ENCODE measurements around the gene GIMAP6. TPM values are rescaled to one million over a fixed set of nuclear protein-coding genes. Genes with fewer than 3 reads are reported as not detected.
"Not testable (repeated sequence)": the region's sequence is repeated elsewhere in the genome, so short reads cannot be mapped to it uniquely, and the experiment has no call there.

GIMAP6 gene
- total RNA-seq, 1 donor from 2014 or later: 0.35 TPM

DNA sequence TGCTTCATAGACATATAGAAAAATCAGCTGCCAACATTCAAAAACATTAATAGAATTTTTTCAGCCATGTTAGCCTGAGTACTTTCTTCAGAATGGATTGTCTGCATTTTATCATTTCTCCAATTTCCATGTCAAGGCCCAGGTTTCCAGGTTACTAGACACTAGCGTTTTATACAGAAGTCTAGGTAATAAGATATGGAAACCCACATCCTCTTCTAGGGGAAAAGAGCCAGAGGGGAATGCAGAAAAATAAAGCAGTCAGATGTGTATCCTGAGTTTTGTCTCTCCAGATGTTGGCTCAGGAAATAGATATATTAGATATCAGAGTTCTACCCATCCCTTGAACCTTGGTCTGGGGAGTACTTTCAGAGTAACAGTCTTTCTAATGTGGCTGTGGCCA lies 44.6 kb downstream of the GIMAP6 start:
- Mint-ChIP-seq H3K27me3 (peaks cover 4% of the 10 kb centered on the region), H3K4me3 (no peak overlapping the region), H3K4me1 (no peaks in the 10 kb centered on the region), H3K27ac (no peak overlapping the region), H3K9me3 (peaks cover 13% of the 10 kb centered on the region), H3K36me3 (ENCODE audit: low read depth) (no peaks in the 10 kb centered on the region)
- TF ChIP-seq, protein P1, sequence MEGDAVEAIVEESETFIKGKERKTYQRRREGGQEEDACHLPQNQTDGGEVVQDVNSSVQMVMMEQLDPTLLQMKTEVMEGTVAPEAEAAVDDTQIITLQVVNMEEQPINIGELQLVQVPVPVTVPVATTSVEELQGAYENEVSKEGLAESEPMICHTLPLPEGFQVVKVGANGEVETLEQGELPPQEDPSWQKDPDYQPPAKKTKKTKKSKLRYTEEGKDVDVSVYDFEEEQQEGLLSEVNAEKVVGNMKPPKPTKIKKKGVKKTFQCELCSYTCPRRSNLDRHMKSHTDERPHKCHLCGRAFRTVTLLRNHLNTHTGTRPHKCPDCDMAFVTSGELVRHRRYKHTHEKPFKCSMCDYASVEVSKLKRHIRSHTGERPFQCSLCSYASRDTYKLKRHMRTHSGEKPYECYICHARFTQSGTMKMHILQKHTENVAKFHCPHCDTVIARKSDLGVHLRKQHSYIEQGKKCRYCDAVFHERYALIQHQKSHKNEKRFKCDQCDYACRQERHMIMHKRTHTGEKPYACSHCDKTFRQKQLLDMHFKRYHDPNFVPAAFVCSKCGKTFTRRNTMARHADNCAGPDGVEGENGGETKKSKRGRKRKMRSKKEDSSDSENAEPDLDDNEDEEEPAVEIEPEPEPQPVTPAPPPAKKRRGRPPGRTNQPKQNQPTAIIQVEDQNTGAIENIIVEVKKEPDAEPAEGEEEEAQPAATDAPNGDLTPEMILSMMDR (IDR thresholded peaks at IDR 0.05): no peak
- ATAC-seq (ENCODE audit: low read depth): no peak
- ChIA-PET POLR2A (no interaction called here), CTCF (no interaction called here)
- intact Hi-C loops (cut with micrococcal nuclease): no loop called here
- DNase-seq: no peak

DNA sequence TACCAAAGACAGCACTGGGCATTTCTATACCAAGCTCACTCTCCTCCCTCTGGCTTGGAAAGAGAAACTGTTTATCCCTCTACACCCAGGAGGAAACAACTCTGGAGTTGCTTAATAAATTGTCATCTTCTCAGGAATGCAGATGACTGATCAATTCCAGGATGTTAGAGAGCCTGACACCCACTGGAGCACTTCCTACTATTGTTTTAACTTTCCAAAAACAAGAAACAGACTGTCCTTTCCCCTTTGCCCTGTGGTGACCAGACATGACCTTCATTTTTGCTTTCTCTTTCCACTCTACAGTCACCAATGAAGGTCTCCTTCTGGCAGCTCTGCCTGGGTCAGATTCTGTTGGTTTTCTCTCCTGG lies 45.4 kb downstream of the GIMAP6 start:
- POLR2A ChIA-PET: no interaction called here
- CTCF ChIA-PET: no interaction called here
- DNase-seq (no peak), ATAC-seq (ENCODE audit: low read depth) (no peak)
- no peak overlapping the region for H3K27ac Mint-ChIP-seq
- TF ChIP-seq, protein P1 (IDR thresholded peaks at IDR 0.05): no peak
- H3K4me3 Mint-ChIP-seq: no peak overlapping the region
- intact Hi-C loops (cut with micrococcal nuclease): no loop called here
- H3K27me3 Mint-ChIP-seq: peaks cover 7% of the 10 kb centered on the region
- peaks cover 5% of the 10 kb centered on the region for H3K9me3 Mint-ChIP-seq
- H3K4me1 Mint-ChIP-seq: no peaks in the 10 kb centered on the region
- no peaks in the 10 kb centered on the region for H3K36me3 Mint-ChIP-seq (ENCODE audit: low read depth)

DNA sequence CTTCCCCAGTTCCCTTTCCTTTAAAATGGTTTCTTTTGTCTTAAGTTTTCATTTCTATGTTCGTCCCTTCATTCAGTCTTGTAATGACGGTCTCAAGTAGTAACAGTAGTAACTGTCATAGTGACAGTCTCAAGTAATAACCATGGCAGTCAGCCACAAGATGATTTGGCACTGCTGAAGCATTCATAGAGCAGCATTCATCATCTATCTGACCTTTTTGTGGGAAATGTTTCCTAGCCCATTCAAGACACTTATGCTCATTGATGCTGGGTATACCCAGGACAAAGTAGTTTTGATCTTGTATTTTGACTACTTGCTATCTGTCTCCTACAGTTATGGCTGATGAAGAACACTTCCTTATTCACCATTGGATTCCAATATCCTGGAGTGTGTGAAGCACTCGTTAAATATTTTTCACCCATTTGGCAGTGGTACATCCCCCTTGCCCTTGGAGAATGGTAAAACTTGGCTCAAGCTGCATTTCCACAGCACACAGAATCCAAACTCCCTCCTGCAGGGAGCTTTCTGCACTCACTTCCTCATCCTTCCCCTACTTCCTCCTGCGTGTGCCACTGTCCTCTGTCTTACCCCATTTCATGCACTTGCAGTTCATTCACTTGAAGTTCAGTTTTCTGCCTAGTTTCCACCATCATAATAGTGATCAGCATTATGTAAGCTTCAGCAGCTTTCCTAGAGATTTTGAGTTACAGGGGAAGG lies 46.0 kb downstream of the GIMAP6 start:
- no peak for ATAC-seq (ENCODE audit: low read depth)
- Mint-ChIP-seq H3K27ac (no peak overlapping the region), H3K9me3 (peaks cover 3% of the 10 kb centered on the region), H3K4me1 (no peaks in the 10 kb centered on the region), H3K27me3 (peaks cover 8% of the 10 kb centered on the region), H3K4me3 (no peak overlapping the region), H3K36me3 (ENCODE audit: low read depth) (no peaks in the 10 kb centered on the region)
- ChIA-PET CTCF (no interaction called here), POLR2A (no interaction called here)
- TF ChIP-seq, protein P1 (IDR thresholded peaks at IDR 0.05): no peak
- intact Hi-C loops (cut with micrococcal nuclease): no loop called here
- no peak for DNase-seq

DNA sequence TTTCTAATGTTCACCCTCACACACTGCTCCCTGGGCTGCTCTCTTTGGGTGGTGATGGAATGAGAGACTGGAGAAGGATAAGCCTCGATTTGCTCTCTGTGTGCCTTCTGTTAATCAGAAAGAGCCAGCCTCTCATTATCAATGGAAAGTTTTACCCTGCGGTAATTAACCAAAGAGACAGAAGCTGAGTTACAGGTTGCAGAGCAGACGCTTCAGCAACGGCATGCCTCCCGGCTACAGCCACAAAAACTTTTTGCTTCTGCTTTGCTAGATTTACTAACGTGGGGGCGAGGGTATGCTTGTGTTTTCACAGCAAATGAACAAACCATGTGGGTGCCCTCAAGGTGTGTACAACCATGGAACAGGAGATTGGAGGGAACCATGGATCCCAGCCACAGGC lies 47.0 kb downstream of the GIMAP6 start:
- intact Hi-C loops (cut with micrococcal nuclease): no loop called here
- Mint-ChIP-seq H3K27ac (no peak overlapping the region), H3K4me1 (no peaks in the 10 kb centered on the region), H3K36me3 (ENCODE audit: low read depth) (no peaks in the 10 kb centered on the region), H3K27me3 (peaks cover 13% of the 10 kb centered on the region), H3K9me3 (peaks cover 6% of the 10 kb centered on the region), H3K4me3 (no peak overlapping the region)
- POLR2A ChIA-PET: no interaction called here
- TF ChIP-seq, protein P1 (IDR thresholded peaks at IDR 0.05): no peak
- no peak for ATAC-seq (ENCODE audit: low read depth)
- DNase-seq: no peak
- CTCF ChIA-PET: no interaction called here

DNA sequence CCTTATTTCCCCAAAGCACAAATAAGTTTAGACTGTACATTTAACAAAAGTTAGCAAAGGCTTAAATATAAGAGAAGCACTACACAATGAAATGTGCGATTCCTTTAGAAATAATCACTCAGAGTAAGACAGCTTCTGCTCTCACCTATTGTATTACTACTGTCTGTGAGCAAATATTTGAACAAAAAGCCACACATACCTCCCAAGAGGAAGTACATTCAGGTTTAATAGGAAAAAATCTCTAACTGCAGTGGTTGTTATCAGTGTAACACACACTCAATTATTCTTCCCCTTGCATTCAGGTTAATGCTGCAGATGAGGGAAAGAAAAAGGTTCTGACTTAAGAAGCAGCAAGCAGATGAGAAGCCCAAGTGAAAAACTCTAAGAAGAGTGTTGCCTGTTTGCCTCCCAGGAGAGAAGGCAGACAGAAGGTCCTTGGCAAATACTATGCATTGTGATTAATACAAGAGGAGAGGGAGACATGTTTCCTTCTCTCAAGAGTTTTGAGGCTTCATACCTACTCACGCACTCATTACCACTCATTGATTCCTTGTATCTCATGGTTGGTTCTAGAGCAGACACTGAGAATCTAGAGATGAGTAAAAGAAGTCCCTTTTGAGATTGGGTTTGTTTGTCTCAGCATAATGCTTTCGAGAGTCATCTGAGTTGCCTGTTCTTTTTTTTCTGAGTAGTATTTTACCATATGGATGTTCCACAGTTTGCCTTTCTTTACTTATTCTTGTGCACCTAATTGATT lies 51.4 kb downstream of the GIMAP6 start:
- H3K4me3 Mint-ChIP-seq: no peak overlapping the region
- ChIA-PET POLR2A (no interaction called here), CTCF (no interaction called here)
- H3K27ac Mint-ChIP-seq: no peak overlapping the region
- ATAC-seq (ENCODE audit: low read depth) (no peak), DNase-seq (no peak)
- H3K9me3 Mint-ChIP-seq: peaks cover 8% of the 10 kb centered on the region
- H3K4me1 Mint-ChIP-seq: no peaks in the 10 kb centered on the region
- intact Hi-C loops (cut with micrococcal nuclease): no loop called here
- H3K36me3 Mint-ChIP-seq (ENCODE audit: low read depth): no peaks in the 10 kb centered on the region
- TF ChIP-seq, protein P1 (IDR thresholded peaks at IDR 0.05): no peak
- peaks cover 15% of the 10 kb centered on the region for H3K27me3 Mint-ChIP-seq

DNA sequence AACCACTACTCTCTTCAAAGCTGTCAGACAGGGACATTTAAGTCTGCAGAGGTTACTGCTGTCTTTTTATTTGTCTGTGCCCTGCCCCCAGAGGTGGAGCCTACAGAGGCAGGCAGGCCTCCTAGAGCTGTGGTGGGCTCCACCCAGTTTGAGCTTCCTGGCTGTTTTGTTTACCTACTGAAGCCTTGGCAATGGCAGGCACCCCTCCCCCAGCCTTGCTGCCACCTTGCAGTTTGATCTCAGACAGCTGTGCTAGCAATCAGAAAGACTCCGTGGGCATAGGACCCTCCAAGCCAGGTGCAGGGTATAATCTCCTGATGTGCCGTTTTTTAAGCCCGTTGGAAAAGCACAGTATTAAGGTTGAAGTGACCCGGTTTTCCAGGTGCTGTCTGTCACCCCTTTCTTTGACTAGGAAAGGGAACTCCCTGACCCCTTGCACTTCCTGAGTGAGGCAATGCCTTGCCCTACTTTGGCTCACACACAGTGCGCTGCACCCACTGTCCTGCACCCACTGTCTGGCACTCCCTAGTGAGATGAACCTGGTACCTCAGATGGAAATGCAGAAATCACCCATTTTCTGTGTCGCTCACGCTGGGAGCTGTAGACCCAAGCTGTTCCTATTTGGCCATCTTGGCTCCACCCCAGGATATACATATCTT lies 52.1 kb downstream of the GIMAP6 start:
- H3K4me1 Mint-ChIP-seq; CTCF ChIA-PET; H3K9me3 Mint-ChIP-seq; H3K36me3 Mint-ChIP-seq (ENCODE audit: low read depth); POLR2A ChIA-PET; DNase-seq; intact Hi-C loops (cut with micrococcal nuclease); ATAC-seq (ENCODE audit: low read depth); H3K27ac Mint-ChIP-seq; H3K4me3 Mint-ChIP-seq: not testable (repeated sequence)
- H3K27me3 Mint-ChIP-seq: peaks cover 15% of the 10 kb centered on the region
